ENCODE data around the gene VPS25. TPM values are rescaled to one million over a fixed set of nuclear protein-coding genes. Genes with fewer than 3 reads are reported as not detected.

VPS25 gene
- total RNA-seq, 1 donor from 2014 or later: 76.5 TPM

DNA sequence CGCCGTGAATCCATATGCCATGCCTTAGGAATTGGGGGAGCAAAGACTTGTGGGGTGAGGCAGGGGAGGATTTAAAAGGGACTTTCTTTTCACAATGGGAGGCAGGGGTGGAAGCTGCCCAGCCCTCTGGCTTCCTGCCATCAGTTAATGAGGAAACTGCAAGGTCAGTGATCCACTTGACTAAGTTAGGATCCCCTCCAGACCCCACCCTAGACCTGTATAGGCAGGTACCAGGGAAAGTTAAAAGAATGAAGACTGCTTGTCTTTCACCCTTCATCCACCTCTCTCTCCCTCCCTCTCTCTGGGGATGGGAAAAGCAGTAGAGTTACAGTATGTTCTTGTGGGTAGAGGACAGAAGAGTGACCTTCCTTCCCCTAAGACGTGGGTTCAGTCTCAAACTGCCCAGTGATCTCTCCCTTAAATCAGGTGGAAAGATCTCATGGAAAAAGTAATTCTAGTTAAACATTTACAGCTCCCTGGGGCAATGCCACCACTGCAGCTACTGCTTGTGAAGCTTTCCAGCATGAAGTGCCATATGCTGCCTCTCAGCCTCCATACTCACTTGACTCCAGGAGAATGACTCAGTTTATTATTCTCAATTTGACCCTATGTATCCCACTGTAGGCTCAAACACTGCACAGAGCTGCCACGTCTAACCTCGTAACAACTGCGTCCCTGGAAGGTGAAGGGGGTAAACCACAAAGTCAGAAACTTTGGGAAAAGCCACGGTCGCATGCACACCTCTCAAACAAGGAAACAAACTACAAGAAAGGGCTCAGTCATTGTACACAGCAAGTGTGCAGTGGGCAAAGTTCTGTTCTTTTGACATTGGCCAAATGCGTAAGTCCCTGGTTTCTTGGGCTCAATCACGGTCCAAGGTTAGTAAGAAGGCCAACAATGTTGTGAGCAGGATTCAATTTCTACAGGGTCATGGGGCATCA, 24.1 kb downstream of the VPS25 start:
- DNase-seq (ENCODE audit: low spot score, unreplicated experiment): no peak
- Mint-ChIP-seq H3K4me3 (ENCODE audit: low read depth) (peak overlapping the region; percentile 92), H3K36me3 (ENCODE audit: insufficient read depth) (peaks cover 4% of the 10 kb centered on the region), H3K4me1 (ENCODE audit: low read depth) (peaks cover 15% of the 10 kb centered on the region), H3K27me3 (no peaks in the 10 kb centered on the region), H3K27ac (peak overlapping the region; percentile 95), H3K9me3 (ENCODE audit: low read depth) (peaks cover 4% of the 10 kb centered on the region)
- TF ChIP-seq, protein P1, sequence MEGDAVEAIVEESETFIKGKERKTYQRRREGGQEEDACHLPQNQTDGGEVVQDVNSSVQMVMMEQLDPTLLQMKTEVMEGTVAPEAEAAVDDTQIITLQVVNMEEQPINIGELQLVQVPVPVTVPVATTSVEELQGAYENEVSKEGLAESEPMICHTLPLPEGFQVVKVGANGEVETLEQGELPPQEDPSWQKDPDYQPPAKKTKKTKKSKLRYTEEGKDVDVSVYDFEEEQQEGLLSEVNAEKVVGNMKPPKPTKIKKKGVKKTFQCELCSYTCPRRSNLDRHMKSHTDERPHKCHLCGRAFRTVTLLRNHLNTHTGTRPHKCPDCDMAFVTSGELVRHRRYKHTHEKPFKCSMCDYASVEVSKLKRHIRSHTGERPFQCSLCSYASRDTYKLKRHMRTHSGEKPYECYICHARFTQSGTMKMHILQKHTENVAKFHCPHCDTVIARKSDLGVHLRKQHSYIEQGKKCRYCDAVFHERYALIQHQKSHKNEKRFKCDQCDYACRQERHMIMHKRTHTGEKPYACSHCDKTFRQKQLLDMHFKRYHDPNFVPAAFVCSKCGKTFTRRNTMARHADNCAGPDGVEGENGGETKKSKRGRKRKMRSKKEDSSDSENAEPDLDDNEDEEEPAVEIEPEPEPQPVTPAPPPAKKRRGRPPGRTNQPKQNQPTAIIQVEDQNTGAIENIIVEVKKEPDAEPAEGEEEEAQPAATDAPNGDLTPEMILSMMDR (IDR thresholded peaks at IDR 0.05; ENCODE audit: unreplicated experiment): no peak

DNA sequence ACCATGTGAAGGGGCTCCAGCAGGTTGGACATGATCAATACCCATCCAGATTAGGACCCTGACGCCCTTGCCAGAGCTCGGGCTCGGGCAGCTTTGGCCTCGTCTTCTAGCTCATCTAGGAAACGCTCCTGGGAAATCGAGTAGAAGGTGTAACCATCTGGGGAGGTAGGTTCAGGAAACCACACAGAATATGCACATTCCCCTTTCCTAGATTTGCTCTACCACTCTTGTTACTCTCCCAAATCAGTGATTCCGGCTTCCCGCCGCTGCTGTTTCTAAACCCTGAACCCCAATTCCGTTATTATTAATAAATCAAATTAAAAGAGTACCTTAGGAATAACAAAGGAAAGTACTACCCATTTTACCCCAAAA, 24.7 kb downstream of the VPS25 start:
- TF ChIP-seq, protein P1 (IDR thresholded peaks at IDR 0.05; ENCODE audit: unreplicated experiment): no peak
- peak overlapping the region; percentile 95 for H3K27ac Mint-ChIP-seq
- H3K36me3 Mint-ChIP-seq (ENCODE audit: insufficient read depth): peaks cover 4% of the 10 kb centered on the region
- peaks cover 19% of the 10 kb centered on the region for H3K4me1 Mint-ChIP-seq (ENCODE audit: low read depth)
- H3K9me3 Mint-ChIP-seq (ENCODE audit: low read depth): peaks cover 4% of the 10 kb centered on the region
- no peaks in the 10 kb centered on the region for H3K27me3 Mint-ChIP-seq
- DNase-seq (ENCODE audit: low spot score, unreplicated experiment): no peak
- peak overlapping the region; percentile 92 for H3K4me3 Mint-ChIP-seq (ENCODE audit: low read depth)

DNA sequence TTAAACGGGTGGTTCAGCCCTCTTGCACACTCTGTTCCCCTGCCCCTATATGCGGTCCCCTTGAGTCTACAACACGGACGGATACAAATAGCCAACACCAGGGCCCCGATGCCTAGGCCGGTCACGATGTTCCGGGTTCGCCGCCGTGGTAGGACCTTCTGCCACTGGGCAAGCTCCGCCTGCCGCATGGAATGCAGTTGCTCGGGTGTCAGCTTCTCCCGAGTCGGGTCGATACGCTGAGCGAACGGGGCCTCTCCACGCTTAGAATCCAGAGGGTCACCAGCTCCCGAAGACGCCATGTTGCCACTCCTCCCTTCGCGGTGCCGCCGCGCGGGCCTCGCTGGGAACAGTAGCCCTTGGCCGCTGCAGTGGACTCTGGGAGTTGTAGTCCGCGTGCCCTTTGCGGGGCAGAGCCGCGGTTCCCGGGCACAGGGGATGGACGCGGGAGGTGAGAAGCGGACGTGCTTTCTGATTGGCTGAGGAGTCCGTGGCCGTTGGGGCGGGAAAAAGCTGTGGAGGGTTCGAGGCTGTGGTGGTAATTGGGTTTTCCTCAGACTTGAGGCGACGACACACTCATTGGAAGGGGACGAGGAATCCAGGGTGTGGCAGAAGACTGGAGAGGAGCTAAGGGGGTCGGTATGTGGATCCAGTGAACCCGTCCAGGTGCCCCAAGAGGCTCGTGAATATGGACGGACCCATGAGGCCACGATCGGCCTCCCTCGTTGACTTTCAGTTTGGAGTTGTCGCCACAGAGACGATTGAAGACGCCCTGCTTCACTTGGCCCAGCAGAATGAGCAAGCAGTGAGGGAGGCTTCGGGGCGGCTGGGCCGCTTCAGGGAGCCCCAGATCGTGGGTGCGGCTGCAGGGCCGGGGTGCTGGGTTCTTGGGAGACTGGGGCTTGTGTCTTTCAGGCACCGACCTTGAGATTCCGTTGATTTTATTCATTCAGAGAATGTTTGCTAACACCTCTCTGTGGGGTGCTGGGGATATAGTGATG, 25.4 kb downstream of the VPS25 start, which contains the start of the genes CNTD1 and COA3:
Gene CNTD1, plus strand, starts transcription at position 479 of the 998 bp plus-strand sequence. Its CDS starts 207 bp downstream, at position 686.
Gene COA3, minus strand, starts transcription at position 322 of the 998 bp plus-strand sequence. Its CDS starts 23 bp downstream, at position 299.
- H3K4me3 Mint-ChIP-seq (ENCODE audit: low read depth): peak within 1 kb of the TSS; percentile 92
- peaks cover 22% of the 10 kb centered on the region for H3K4me1 Mint-ChIP-seq (ENCODE audit: low read depth)
- DNase-seq (ENCODE audit: low spot score, unreplicated experiment): peak; percentile 86
- TF ChIP-seq, protein P1 (IDR thresholded peaks at IDR 0.05; ENCODE audit: unreplicated experiment): peak; percentile 38
- H3K27me3 Mint-ChIP-seq: no peaks in the 10 kb centered on the region
- peaks cover 4% of the 10 kb centered on the region for H3K9me3 Mint-ChIP-seq (ENCODE audit: low read depth)
- peaks cover 4% of the 10 kb centered on the region for H3K36me3 Mint-ChIP-seq (ENCODE audit: insufficient read depth)
- peak within 1 kb of the TSS; percentile 95 for H3K27ac Mint-ChIP-seq

DNA sequence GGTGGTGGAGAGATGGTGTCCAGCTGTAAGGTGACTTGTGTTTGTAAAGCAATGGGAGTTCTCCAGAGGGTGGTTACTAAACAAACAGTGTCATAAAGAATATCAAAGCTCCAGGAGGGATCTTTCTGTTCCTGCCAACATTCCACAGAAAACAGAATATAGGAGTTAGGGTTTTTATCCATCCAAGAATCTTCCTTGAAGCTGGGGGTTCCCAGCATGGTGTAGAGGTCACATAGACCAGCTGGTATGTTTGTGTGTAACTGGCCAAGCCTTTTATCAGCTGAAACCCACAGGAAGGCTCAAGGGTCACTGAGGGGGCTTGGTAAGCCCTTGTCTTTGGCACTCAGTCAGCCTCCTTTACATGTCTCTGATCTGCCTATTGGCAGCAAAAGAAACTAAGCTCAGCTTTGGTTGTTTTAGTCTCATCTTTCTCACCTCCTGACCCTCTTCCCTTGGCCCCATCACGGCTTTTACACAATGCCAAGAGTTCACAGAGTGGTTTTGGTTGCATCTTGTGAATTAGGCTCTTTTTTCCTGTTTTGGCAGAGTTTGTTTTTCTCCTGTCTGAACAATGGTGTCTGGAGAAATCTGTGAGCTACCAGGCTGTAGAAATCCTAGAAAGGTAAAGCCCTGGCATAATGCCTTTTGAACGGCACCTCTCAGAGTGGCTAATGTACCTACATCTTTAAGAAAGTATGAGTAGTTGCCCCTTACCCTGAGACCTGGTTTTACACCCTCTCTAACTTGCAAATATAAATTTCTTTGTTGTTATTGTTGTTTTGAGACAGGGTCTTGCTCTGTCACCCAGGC, 30.0 kb downstream of the VPS25 start:
- H3K9me3 Mint-ChIP-seq (ENCODE audit: low read depth): peaks cover 4% of the 10 kb centered on the region
- H3K36me3 Mint-ChIP-seq (ENCODE audit: insufficient read depth): peaks cover 2% of the 10 kb centered on the region
- no peak for DNase-seq (ENCODE audit: low spot score, unreplicated experiment)
- TF ChIP-seq, protein P1 (IDR thresholded peaks at IDR 0.05; ENCODE audit: unreplicated experiment): no peak
- H3K27ac Mint-ChIP-seq: peak overlapping the region; percentile 57
- peaks cover 22% of the 10 kb centered on the region for H3K4me1 Mint-ChIP-seq (ENCODE audit: low read depth)
- H3K4me3 Mint-ChIP-seq (ENCODE audit: low read depth): no peak overlapping the region
- H3K27me3 Mint-ChIP-seq: no peaks in the 10 kb centered on the region

All from progenitor cell of endocrine pancreas (in vitro differentiated cells).